ENCODE data around the gene GPR179.
"Not testable (repeated sequence)": the region's sequence is repeated elsewhere in the genome, so short reads cannot be mapped to it uniquely, and the experiment has no call there.

GPR179 gene

DNA sequence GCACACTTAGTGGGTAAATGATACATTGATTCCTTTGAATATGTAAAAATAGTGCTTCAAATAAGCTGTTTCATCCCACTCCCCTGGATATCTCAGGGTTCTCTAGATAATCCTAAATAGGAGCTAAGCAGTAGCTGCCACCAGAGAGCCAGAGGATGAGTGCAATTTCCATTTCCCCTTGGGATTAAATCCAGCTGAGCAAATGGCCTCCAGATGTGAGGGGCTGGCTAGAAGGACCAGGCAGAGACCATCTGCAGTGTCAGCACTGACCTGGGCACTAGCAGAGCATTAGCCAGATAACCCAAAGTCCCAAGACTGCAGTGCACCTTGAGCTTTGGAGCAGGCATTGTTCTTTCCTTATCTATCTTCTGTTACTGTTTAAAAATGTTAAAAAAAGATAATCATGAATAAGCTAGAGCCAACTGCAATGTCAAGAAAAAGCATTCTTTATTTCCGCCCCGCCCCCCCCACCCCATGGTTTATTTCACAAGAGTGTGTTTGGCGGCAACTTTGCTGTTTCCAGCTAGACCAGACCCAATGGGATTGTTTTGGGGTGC lies 19.5 kb downstream of the GPR179 start:
- TF ChIP-seq, protein P1, sequence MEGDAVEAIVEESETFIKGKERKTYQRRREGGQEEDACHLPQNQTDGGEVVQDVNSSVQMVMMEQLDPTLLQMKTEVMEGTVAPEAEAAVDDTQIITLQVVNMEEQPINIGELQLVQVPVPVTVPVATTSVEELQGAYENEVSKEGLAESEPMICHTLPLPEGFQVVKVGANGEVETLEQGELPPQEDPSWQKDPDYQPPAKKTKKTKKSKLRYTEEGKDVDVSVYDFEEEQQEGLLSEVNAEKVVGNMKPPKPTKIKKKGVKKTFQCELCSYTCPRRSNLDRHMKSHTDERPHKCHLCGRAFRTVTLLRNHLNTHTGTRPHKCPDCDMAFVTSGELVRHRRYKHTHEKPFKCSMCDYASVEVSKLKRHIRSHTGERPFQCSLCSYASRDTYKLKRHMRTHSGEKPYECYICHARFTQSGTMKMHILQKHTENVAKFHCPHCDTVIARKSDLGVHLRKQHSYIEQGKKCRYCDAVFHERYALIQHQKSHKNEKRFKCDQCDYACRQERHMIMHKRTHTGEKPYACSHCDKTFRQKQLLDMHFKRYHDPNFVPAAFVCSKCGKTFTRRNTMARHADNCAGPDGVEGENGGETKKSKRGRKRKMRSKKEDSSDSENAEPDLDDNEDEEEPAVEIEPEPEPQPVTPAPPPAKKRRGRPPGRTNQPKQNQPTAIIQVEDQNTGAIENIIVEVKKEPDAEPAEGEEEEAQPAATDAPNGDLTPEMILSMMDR (IDR thresholded peaks at IDR 0.05), result no peak
- no peak for DNase-seq
- H3K27ac Mint-ChIP-seq, result no peak overlapping the region
- H3K4me1 Mint-ChIP-seq, result peaks cover 42% of the 10 kb centered on the region
- peaks cover 8% of the 10 kb centered on the region for H3K27me3 Mint-ChIP-seq (ENCODE audit: low read depth, poor library complexity)
- H3K36me3 Mint-ChIP-seq (ENCODE audit: low read depth), result peaks cover 27% of the 10 kb centered on the region
- no peak overlapping the region for H3K4me3 Mint-ChIP-seq
- no peaks in the 10 kb centered on the region for H3K9me3 Mint-ChIP-seq

DNA sequence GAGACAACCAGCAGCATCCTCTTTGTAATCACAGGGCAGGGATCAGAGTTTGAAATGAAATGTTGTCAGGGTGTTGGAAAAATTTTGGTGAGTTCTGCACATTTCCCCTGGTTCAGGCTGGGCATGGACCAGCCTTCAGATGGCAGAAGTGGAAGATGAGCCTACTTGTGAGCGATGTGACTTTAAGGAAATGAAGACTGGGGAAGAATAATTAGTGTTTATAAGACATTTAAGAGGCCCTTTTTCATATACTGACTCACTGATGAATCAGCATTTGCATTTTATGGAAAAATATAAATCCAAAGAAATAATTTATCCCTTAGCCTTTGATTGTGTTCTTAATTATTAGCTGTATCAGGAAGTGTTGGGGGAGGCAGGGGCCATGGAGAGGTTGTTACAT lies 20.9 kb downstream of the GPR179 start:
- Mint-ChIP-seq H3K4me3 (no peak overlapping the region), H3K27me3 (ENCODE audit: low read depth, poor library complexity) (peaks cover 3% of the 10 kb centered on the region), H3K27ac (no peak overlapping the region), H3K36me3 (ENCODE audit: low read depth) (peaks cover 34% of the 10 kb centered on the region), H3K9me3 (no peaks in the 10 kb centered on the region), H3K4me1 (peaks cover 33% of the 10 kb centered on the region)
- DNase-seq, result no peak
- TF ChIP-seq, protein P1 (IDR thresholded peaks at IDR 0.05), result no peak

DNA sequence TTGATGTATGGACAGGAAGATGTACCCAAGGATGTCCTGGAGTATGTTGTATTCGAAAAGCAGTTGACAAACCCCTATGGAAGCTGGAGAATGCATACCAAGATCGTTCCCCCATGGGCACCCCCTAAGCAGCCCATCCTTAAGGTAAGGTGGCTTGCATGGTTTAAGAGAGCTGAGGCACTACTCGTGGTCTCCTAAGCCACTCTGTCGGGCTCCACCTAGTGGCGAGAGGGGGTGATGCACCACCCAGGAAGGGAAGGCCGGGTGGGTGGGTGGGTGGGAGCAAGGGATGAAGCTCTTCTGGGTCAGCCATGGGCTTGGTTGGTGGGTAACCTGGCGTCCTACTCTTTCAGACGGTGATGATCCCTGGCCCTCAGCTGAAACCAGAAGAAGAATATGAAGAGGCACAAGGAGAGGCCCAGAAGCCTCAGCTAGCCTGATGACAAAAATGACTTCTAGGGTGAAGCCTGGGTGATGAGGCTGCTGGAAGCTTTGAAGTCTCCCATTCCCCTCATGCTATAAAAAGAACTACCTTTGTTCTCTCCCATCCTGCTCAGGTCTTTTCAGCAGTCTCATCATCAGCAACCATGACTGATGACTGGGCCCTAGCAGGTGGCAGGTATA lies 21.5 kb downstream of the GPR179 start:
- Mint-ChIP-seq H3K4me3 (no peak overlapping the region), H3K36me3 (ENCODE audit: low read depth) (peaks cover 40% of the 10 kb centered on the region), H3K9me3 (no peaks in the 10 kb centered on the region), H3K4me1 (peaks cover 29% of the 10 kb centered on the region), H3K27ac (no peak overlapping the region), H3K27me3 (ENCODE audit: low read depth, poor library complexity) (peaks cover 3% of the 10 kb centered on the region)
- peak; percentile 83 for DNase-seq
- TF ChIP-seq, protein P1 (IDR thresholded peaks at IDR 0.05), result peak; percentile 86

DNA sequence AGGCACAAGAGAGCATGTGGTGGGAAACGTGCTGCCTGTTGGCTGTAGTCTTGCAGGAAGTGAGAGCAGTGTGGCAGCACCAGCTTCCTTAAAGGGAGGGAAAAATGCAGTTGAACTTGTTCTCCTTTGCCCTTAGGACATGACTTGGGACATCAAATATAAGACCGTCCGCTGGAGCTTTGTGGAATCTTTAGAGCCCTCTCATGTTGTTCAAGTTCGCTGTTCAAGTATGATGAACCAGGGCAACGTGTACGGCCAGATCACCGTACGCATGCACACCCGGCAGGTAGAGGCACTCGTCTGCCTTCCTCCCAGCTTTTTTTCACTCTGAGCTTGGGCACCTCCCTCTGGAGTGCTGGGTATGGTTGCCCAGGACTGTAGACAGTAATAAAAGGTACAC lies 23.3 kb downstream of the GPR179 start:
- no peak for DNase-seq
- H3K36me3 Mint-ChIP-seq (ENCODE audit: low read depth), result peaks cover 56% of the 10 kb centered on the region
- TF ChIP-seq, protein P1 (IDR thresholded peaks at IDR 0.05), result no peak
- no peaks in the 10 kb centered on the region for H3K27me3 Mint-ChIP-seq (ENCODE audit: low read depth, poor library complexity)
- H3K4me3 Mint-ChIP-seq, result no peak overlapping the region
- H3K4me1 Mint-ChIP-seq, result peaks cover 16% of the 10 kb centered on the region
- H3K9me3 Mint-ChIP-seq, result peaks cover 4% of the 10 kb centered on the region
- no peak overlapping the region for H3K27ac Mint-ChIP-seq

DNA sequence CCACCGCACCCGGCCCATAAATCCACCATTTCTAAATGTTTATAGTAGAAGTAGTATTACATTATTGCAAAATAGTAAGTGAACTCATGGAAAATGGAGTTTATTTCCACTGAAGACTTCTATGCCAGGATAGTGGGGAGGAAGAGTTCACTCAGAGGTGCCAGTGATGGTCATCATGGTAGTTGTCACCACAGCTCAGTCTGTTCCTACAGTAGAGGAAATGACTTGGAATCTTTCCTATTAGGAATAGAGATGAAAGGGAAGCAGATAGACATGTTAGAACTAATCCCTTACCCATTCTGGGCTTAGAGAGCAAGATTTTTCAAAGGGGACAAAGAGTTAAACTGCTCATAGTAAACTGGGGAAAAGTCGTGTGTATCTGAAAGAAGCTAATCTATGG lies 26.7 kb downstream of the GPR179 start:
- Mint-ChIP-seq H3K36me3 (ENCODE audit: low read depth) (peaks cover 65% of the 10 kb centered on the region), H3K27me3 (ENCODE audit: low read depth, poor library complexity) (no peaks in the 10 kb centered on the region), H3K27ac (no peak overlapping the region), H3K9me3 (peaks cover 8% of the 10 kb centered on the region), H3K4me3 (no peak overlapping the region), H3K4me1 (no peaks in the 10 kb centered on the region)
- TF ChIP-seq, protein P1 (IDR thresholded peaks at IDR 0.05), result no peak
- DNase-seq, result no peak

DNA sequence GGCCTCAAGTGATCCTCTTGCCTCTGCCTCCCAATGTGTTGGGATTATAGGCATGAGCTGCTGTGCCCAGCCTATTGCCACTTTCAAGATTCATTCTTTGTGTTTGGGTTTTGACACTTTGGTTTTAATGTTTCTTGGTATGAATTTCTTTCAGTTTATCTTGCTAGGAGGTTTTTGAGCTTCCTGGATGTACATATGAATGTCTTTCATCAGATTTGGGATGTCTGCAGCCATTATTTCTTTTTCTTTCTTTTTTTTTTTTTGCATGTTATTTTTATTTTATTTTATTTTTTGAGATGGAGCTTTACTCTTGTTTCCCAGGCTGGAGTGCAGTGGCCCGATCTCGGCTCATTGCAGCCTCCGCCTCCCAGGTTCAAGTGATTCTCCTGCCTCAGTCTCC lies 28.3 kb downstream of the GPR179 start:
- no peak overlapping the region for H3K4me3 Mint-ChIP-seq
- peaks cover 62% of the 10 kb centered on the region for H3K36me3 Mint-ChIP-seq (ENCODE audit: low read depth)
- H3K9me3 Mint-ChIP-seq, result peaks cover 8% of the 10 kb centered on the region
- no peaks in the 10 kb centered on the region for H3K27me3 Mint-ChIP-seq (ENCODE audit: low read depth, poor library complexity)
- no peak for DNase-seq
- no peak overlapping the region for H3K27ac Mint-ChIP-seq
- TF ChIP-seq, protein P1 (IDR thresholded peaks at IDR 0.05), result no peak
- H3K4me1 Mint-ChIP-seq, result no peaks in the 10 kb centered on the region

DNA sequence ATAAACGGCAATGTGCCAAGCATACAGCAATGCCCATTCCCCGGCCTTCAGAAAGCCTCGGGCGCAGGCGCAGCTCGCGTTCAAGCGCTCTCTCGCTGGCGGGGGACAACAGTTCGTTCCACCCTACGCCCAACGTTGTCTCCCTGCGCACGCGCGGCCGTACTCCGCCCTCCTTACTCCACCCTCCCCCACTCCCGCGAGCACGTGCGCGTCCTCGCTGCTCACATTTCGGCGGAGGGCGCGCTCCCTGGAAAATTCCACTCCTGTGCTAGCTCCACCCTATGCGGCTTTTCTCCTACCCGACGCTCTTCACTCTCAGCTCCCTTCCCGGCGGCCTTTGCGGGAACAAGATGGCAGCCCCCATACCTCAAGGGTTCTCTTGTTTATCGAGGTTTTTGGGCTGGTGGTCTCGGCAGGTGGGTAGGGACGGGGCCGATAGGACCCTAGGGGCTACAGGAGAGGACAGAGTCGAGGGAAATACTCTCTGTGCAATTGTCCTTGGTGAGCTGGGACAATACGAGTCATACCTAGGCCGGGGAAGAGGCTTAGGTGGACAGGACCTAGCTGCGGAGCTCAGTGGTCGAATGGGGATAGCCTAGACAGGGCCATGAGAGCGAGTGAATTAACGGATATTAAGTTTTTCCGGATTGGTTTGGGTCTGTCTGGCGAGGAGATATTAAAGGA lies 46.8 kb downstream of the GPR179 start, which contains the start of gene MRPL45:
Gene MRPL45 (plus strand): TSS at position 335 of the 684 bp plus-strand sequence. CDS start 16 bp downstream, at position 351.
- not testable (repeated sequence) for H3K9me3 Mint-ChIP-seq; H3K27me3 Mint-ChIP-seq (ENCODE audit: low read depth, poor library complexity)
- Mint-ChIP-seq H3K4me3 (peak within 1 kb of the TSS; percentile 99), H3K36me3 (ENCODE audit: low read depth) (peaks cover 11% of the 10 kb centered on the region), H3K27ac (peak within 1 kb of the TSS; percentile 99), H3K4me1 (peaks cover 11% of the 10 kb centered on the region)
- DNase-seq, result peak; percentile 96
